GM18867 (cell line): Measurements from ENCODE around the gene LCOR.
A peak's percentile ranks its signal among the peaks of the same experiment; 100 is the strongest.
"Not testable (repeated sequence)": the region's sequence is repeated elsewhere in the genome, so short reads cannot be mapped to it uniquely, and the experiment has no call there.

Experiments
- ATAC-seq: cut with Tn5 transposase; IDR thresholded peaks from one replicate; pipeline ENCODE4 v1.9.1; 2021; ENCODE audit warnings: mild to moderate bottlenecking, moderate library complexity; ENCODE audit not compliant: unreplicated experiment

Gene LCOR

DNA sequence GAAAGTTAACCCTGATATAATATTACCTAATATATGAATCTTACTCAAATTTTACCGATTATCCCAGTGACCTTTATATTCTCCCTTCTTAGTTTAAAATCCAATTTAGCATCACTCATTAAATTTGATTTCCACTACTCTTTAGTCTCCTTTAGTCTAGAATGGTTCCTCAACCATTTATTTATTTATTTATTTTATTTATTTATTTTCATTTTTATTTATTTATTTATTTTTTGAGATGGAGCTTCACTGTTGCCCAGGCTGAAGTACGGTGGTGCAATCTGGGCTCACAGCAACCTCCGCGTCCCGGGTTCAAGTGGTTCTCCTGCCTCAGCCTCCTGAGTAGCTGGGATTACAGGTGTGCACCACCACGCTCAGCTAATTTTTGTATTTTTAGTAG lies 92.8 kb downstream of the LCOR start:
- no peak for ATAC-seq

DNA sequence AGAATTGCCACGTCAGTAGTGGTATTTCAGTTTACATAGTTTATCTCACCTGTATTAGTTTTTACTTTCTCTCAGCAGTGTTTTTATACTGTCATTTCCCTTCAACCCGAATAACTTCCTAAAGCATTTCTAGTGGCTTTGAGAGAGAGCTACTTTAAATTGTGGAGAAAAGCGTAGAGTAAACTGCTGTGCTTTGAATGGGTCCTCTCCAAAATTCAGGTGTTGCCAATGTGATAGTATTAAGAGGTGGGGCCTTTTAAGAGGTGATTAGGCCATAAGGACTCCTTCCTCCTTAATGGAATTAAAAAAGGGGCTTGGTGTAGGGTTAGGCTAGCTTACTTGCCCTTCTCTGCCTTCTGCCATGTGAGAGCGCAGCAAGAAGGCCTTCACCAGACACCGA lies 98.4 kb downstream of the LCOR start:
- no peak for ATAC-seq

- ATAC-seq = no peak
These were observed 103.0 kb downstream of the LCOR start for GRCh38 chr10:96935148-96935547.

DNA sequence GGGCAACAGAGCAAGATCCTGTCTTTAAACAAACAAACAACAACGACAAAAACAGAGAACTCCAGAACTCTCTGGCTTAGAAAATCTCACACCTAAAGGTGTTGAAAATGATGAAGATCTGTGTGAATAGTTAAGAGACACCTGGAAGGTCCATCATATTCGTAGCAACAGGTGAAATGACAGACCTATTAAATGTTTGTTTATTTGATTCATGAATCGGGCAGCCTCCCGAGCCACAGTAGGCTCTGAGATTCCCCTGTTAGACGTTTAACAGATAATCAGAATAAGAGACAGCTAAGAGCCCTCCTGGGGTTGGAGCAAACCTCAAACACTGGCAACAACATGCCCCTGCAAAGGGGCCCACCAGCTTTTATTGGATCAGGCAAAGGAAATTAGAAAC lies 103.7 kb downstream of the LCOR start:
- ATAC-seq = no peak

- ATAC-seq = not testable (repeated sequence)
These were observed 111.1 kb downstream of the LCOR start for GRCh38 chr10:96943161-96943560.

- no peak for ATAC-seq
These were observed 114.9 kb downstream of the LCOR start for GRCh38 chr10:96947036-96947435.

DNA sequence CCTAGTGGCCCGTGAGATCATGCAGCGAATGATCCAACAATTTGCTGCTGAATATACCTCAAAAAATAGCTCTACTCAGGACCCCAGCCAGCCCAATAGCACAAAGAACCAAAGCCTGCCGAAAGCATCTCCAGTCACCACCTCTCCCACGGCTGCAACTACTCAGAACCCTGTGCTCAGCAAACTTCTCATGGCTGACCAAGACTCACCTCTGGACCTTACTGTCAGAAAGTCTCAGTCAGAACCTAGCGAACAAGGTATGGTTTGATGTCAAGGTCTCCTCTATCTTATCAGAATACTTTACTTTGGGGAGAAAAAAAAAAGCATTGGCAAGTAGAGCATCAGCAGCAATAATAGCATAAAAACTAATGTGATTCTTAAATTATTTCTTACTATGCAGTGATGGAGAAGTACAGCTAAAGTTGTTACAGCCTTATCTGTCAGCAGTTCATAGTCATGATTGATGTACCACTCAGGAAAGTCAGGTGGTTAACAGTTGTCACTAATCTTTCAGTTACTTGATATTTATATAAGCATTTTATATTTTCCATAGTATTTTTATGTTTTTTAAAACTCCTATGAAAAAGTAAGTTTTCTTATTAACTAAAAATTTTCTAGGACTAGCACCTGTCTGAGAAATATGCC lies 117.1 kb downstream of the LCOR start:
- no peak for ATAC-seq

- ATAC-seq = no peak
These were observed 119.9 kb downstream of the LCOR start for GRCh38 chr10:96951954-96952353.

DNA sequence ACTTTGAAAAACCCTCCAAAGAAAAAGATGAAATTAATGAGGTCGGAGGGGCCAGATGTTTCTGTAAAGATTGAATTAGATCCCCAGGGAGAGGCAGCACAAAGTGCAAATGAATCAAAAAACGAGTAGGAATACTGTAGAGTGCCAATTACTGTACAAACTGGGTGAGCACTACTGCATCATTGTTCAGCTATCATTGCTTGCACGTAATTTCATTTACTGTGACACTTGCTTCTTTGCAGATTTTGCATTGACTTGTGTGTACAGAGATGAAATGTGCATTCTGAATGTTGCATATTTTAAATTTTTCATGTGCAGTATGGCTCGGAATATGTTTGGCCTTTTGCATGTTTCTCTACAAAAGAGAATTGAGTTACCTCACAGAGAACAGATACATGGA lies 123.7 kb downstream of the LCOR start:
- no peak for ATAC-seq

- ATAC-seq = no peak
These were observed 126.0 kb downstream of the LCOR start for GRCh38 chr10:96958071-96958470.

GRCh38 chr10:96959733-96960132 lies 127.6 kb downstream of the LCOR start:
- no peak for ATAC-seq

DNA sequence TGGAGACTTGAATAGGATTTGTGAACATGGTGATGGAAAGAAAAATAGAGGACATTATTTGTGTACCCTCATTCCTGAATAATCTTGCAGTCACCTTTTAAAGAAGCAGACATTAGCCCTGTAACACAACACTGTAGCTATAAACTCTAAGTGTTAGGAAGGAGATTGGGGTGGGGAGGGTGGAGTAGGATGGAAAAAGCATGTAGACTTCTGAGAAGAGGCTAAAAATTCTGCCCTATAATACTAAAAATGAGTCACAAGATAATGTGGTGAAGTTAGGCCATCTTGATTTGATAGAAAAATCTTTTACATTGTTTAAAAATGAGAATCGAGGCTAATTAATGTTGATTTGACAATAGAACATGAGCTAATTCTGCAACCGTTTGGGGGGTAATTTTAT lies 128.8 kb downstream of the LCOR start:
- no peak for ATAC-seq

DNA sequence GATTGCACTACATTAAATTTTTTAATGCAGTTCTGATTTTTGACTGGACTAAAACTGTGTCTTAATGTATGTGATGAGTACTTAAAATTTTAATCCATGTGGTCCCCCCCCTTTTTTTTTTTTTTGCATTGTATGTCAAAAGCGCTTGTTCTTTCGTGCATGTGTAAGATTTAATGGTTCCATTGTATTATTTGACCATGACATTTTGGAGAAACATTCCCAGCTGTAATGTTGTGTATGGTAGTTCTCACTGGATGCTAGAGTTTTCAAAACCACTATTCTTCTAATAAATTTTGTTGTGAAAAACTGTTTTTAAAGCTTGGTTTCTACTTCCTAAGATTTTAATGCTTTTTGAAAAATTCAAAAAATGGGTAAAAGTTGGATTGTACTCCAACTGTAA lies 132.0 kb downstream of the LCOR start:
- no peak for ATAC-seq

DNA sequence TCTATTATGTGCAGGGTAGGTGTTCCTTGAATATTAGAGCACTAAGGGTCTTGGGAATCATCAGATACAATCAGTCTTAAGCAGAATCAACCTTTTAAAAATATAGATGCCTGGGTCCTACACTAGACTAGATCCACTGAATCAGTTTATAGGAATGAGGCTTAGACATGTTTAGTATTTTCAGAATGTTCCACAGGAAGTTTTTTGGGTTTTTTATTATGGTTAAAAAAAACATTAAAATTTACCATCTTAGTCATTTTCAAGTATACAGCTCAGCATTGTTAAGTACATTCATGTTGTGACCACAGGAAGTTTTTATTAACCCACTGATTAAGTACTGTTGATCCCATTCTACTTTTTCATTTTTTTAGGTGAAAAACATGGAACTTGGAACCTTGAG lies 135.7 kb downstream of the LCOR start:
- no peak for ATAC-seq

DNA sequence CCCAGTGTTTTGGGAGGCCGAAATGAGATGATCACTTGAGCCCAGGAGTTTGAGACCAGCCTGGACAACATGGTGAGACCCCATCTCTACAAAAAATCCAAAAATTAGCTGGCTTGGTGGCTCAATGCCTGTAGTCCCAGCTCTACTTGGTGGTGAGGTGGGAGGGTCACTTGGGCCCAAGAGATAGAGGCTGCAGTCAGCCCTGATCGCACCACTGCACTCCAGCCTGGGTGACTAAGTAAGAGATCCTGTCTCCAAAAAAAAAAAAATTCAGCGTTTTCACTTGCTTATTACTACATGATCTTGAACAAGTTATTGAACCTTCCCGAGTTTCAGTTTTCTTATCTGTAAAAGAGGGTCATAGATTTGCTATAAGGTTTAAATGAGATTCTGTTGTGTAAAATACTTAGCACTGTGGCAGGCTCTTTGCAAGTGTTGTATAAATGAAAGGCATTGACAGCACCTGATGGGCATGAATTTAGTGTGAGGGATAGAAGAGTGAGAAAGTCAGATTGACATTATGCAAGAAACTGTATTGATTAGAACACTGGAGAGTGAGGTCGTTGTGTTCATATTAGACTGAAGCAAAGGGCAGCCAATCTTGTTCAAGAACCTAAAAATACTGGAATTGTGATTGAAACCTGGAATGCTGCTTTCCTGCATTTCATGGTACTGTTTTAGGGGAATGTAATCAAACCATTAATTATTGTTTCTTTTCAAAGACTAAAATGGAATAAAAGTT lies 136.8 kb downstream of the LCOR start:
- no peak for ATAC-seq

- ATAC-seq = no peak
These were observed 139.2 kb downstream of the LCOR start for GRCh38 chr10:96971324-96971723.

GRCh38 chr10:96972264-96972663 lies 140.2 kb downstream of the LCOR start:
- ATAC-seq = no peak

DNA sequence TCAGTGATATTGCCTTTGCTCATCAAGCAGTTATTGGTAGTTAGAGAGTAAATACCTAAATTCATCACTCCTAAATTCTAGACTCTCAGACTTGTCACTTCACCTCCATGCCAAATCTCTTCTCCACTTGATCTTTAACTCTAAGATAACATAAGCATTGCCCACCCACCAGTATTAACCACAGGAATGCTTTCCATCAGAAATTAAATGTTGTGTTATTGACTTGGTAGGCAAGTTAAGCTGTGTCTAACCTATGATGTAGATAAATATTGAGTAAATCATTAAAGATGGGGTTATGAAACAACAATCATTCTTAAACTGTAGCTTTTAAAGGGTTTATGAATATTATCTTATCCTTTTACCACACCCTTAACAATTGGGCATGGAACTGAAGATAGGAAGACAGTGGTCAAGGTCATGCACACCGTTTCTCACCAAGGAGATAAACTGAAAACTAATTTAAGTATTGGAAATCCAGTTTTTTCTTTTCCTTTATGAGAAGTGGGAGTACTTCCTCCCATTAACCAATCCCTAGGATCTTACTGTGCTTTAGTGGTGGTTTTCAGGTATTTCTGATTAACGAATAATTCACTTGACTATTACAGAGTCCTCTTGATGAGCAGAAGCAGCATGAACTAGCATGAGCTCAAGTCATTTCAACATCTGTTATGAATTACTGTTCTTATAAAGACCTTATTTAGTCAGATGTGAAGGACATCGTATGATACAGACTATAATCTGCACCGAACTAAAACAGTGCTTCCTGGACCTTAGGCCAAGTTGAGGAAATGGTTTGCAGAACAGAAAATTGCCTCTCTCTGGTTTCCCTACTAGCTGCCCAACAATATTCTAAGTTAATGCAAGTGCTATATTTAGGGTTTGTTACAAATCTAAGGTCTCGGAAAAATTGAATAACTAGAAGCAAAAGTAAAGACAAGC lies 142.0 kb downstream of the LCOR start:
- ATAC-seq = no peak

DNA sequence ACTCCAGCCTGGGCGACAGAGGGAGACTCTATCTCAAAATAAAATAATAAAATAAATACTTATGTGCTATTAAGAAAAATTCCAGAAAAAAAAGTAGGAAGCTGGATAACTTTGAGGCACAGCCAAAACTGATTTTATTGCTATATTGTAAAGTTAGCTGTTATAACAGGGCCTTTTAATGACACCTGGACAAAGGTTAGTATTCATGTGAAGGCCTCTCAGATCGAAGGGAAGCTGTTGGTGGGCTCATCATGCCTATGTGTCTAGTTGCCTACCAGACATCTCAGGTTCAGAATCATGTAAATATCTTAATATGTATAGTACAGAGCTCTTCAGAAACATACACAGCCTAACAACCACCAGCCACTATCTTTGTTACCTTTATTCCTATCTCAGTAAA lies 143.0 kb downstream of the LCOR start:
- ATAC-seq = no peak

DNA sequence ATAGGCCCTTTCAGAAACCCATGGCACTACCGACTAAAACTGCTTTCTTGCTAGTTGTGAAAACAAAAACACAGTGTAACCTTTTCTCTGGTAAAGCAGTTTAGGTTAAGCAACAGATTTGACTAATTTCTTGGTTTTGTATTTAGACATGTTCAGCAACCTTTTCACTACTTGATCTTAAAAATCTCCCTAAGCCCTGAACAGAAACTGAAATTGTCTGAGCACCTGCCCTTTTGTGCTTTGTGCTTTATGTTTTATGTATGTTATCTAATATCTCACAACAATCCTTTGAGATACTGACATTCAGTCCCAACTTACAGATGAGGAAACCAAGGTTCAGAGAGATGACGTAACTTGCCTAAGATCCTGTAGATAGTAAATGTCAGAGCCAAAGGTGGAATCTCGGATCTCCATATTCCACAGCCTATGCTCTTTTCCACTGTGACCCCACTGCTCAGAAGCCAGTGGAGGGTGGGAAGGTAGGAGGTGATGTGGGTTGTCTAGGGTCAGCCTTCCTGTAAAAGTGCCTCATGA lies 146.6 kb downstream of the LCOR start:
- ATAC-seq = peak; percentile 82

DNA sequence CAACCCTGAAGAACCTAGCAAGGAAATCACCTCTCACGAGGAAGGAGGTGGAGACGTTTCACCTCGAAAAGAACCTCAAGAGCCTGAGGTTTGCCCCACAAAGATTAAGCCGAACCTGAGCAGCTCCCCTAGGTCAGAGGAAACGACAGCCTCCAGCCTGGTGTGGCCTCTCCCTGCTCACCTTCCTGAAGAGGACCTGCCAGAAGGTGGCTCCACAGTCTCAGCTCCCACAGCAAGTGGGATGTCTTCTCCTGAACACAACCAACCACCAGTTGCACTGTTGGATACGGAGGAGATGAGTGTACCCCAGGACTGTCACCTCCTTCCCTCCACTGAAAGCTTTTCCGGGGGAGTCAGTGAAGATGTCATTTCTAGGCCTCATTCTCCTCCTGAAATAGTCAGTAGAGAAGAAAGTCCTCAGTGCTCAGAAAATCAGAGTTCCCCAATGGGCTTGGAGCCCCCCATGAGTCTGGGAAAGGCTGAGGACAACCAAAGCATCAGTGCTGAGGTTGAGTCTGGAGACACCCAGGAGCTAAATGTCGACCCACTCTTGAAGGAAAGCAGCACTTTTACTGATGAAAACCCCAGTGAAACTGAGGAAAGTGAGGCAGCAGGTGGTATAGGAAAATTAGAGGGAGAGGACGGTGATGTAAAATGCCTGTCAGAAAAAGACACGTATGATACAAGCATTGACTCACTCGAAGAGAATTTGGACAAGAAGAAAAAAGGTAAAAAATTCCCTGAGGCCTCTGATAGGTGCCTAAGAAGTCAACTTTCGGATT lies 150.2 kb downstream of the LCOR start:
- no peak for ATAC-seq
